ENCODE measurements around the gene SULT4A1. TPM values are rescaled to one million over a fixed set of nuclear protein-coding genes. Genes with fewer than 3 reads are reported as not detected.

Gene SULT4A1
- total and polyA plus RNA-seq, 2 of the 8 experiments (the other 6 are each of a cell fraction or from before 2014, with no cell fraction given): 9.1 to 11.8 TPM

- H2BK5ac ChIP-seq (ENCODE audit: low read depth, low read length): no peak overlapping the region
- H3K79me2 ChIP-seq (ENCODE audit: control insufficient read depth in 1 of 2, insufficient read depth in 2 of 2, low read length in 2 of 2): no peaks in the 10 kb centered on the region
- H2BK20ac ChIP-seq (ENCODE audit: low read length): no peak overlapping the region
- H4K20me1 ChIP-seq (replicated peaks in 1 of 2; ENCODE audit: control insufficient read depth in 1 of 2, insufficient read depth in 2 of 2, low read length in 2 of 2): peaks cover 0 to 2% of the 10 kb centered on the region in 2 experiments
- no peak overlapping the region for H3K4ac ChIP-seq (replicated peaks; ENCODE audit: insufficient read length, low read depth, low read length)
- H3K4me2 ChIP-seq (ENCODE audit: insufficient read depth in 1 of 2, low read depth in 2 of 2, low read length in 2 of 2): no peak overlapping the region
- no peak overlapping the region for H3K56ac ChIP-seq (replicated peaks; ENCODE audit: insufficient read length, low read depth, low read length)
- H3K27me3 ChIP-seq (replicated peaks in 1 of 4; ENCODE audit: control insufficient read depth in 3 of 4, extremely low read depth in 1 of 4, insufficient read depth in 3 of 4, low read length in 3 of 4): no peaks in the 10 kb centered on the region; a peak in 1 of 7 replicates
- no peak overlapping the region for H2BK120ac ChIP-seq (replicated peaks; ENCODE audit: low read depth, low read length)
- no peak for TF ChIP-seq BACH1 (IDR thresholded peaks at IDR 0.05; ENCODE audit: low read length)
- no peak for TF ChIP-seq EZH2 (IDR thresholded peaks at IDR 0.05; ENCODE audit: low read depth, low read length, severe bottlenecking)
- FAIRE-seq (no peak), DNase-seq (ENCODE audit: low read depth in 1 of 2, low spot score in 2 of 2) (no peak)
- no peaks in the 10 kb centered on the region for H3K79me1 ChIP-seq (ENCODE audit: low read depth, low read length)
- no peak overlapping the region for H4K8ac ChIP-seq (ENCODE audit: extremely low read depth, insufficient read depth, low read length)
- peaks cover 2% of the 10 kb centered on the region; the same call in 1 of the 2 replicates for H3K23me2 ChIP-seq (ENCODE audit: low read depth, low read length)
- no peak overlapping the region for H3K27ac ChIP-seq (ENCODE audit: low read depth, low read length)
- 60% methylated on average over 1 of the region's 1 CpG; no CpG with 5 or more reads in 1 of the 2 experiments for WGBS, 2 experiments (ENCODE audit: extremely low coverage in 1 of 2, insufficient coverage in 1 of 2, insufficient read length in 1 of 2, insufficient replicate concordance in 2 of 2, low coverage in 1 of 2, low lambda C conversion rate in 2 of 2, missing lambda C conversion rate in 1 of 2)
- H2BK15ac ChIP-seq (ENCODE audit: low read length): no peak overlapping the region; the same call in 1 of the 2 replicates
- no peak overlapping the region for H3K4me3 ChIP-seq (ENCODE audit: extremely low read depth in 1 of 4, insufficient read depth in 2 of 4, low read depth in 3 of 4, low read length in 4 of 4)
- H3K23ac ChIP-seq (ENCODE audit: insufficient read length): no peak overlapping the region
- no peak overlapping the region for H3K14ac ChIP-seq (ENCODE audit: insufficient read length)
- H3K36me3 ChIP-seq (ENCODE audit: control insufficient read depth in 2 of 4, insufficient read depth in 4 of 4, low read length in 3 of 4): no peaks in the 10 kb centered on the region
- POLR2A ChIA-PET (ENCODE audit: partially characterized antibody): no interaction called here
- H3K18ac ChIP-seq (ENCODE audit: extremely low read depth, low read length): no peak overlapping the region
- no peak overlapping the region for H4K91ac ChIP-seq (replicated peaks; ENCODE audit: insufficient read length, low read length)
- CTCF ChIA-PET (ENCODE audit: partially characterized antibody): interaction anchor here (2.1 to 21.4 kb wide), 2 partner anchors 12 to 26 kb away, joined by 10 to 226 read pairs; no protein-coding TSS in a partner anchor
- no peak overlapping the region for H3K9ac ChIP-seq (replicated peaks in 1 of 4; ENCODE audit: extremely low read depth in 1 of 4, low read depth in 3 of 4, low read length in 3 of 4)
- no peak overlapping the region for H2AK5ac ChIP-seq (ENCODE audit: low read depth, low read length)
- H2AFZ ChIP-seq (ENCODE audit: low read length): no peak overlapping the region
- H4K5ac ChIP-seq (ENCODE audit: insufficient read length, low read depth, low read length): no peak overlapping the region
- peaks cover 0 to 2% (median 0%) of the 10 kb centered on the region in 4 experiments; a peak in 1 of 7 replicates for H3K4me1 ChIP-seq (replicated peaks in 1 of 4; ENCODE audit: control insufficient read depth in 3 of 4, insufficient read depth in 4 of 4, low read length in 3 of 4)
- H2BK12ac ChIP-seq (ENCODE audit: low read depth, low read length): no peak overlapping the region
- no peaks in the 10 kb centered on the region; a peak in 1 of 4 replicates for H3K9me3 ChIP-seq (ENCODE audit: insufficient read depth in 2 of 2, low read depth in 1 of 2, low read length in 1 of 2)
These were observed 47.4 kb upstream of the SULT4A1 start for GRCh38 chr22:43909708-43910107.
